ENCODE data around the gene ZNF358.

DNA sequence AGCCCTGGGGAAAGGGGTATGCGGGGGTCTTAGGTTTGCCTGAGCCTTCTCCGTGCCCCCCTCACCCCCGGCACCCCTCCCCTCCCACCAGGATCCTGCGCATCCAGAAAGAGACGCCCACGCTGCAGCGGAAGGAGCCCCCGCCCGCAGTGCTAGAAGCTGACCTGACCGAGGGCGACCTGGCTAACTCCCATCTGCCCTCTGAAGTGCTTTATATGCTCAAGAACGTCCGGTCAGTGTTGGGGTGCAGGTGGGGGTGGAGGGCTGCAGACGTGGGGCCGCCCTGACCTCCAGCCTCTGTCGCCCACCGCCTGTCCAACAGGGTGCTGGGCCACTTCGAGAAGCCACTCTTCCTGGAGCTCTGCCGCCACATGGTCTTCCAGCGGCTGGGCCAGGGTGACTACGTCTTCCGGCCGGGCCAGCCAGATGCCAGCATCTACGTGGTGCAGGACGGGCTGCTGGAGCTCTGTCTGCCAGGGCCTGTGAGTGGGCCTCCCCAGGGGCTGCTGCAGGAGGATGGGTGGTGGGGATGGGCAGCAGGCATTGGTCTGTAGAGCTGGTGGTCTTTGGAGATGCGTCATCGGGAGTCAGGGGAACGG, 24.0 kb downstream of the ZNF358 start:
- TF ChIP-seq CTCF (IDR thresholded peaks at IDR 0.05; ENCODE audit: low read length) = no peak
- TF ChIP-seq EZH2 (optimal IDR thresholded peaks at IDR 0.05; ENCODE audit: low read depth, low read length) = no peak
